GM12878 (cell line): ENCODE data around the gene CLK2.

ENCODE experiments used
- KDM1A ChIP-seq: fragments of 200-600 bp; sonication (generic); IDR thresholded peaks from 2 replicates; pipeline ENCODE4 v1.6.1; 2016; ENCODE audit warnings: borderline replicate concordance
- SREBF2 ChIP-seq: IDR thresholded peaks from 2 replicates; pipeline ENCODE4 v1.6.1; 2012; ENCODE audit warnings: mild to moderate bottlenecking, low read length
- TF ChIP-seq, protein P1 (sequence below), 3 experiments: IDR thresholded peaks in 2 of 3; conservative IDR thresholded peaks in 1 of 3; 2 replicates each; pipeline ENCODE4 v1.5.1; 2011; ENCODE audit warnings: low read depth in 3 of 3, low read length in 3 of 3, mild to moderate bottlenecking in 3 of 3, control low read depth in 2 of 3, moderate library complexity in 2 of 3, inconsistent platforms in 1 of 3, mixed read lengths in 1 of 3; ENCODE audit not compliant: control insufficient read depth in 2 of 3, insufficient read depth in 1 of 3; ENCODE audit errors: extremely low read depth in 1 of 3

DNA sequence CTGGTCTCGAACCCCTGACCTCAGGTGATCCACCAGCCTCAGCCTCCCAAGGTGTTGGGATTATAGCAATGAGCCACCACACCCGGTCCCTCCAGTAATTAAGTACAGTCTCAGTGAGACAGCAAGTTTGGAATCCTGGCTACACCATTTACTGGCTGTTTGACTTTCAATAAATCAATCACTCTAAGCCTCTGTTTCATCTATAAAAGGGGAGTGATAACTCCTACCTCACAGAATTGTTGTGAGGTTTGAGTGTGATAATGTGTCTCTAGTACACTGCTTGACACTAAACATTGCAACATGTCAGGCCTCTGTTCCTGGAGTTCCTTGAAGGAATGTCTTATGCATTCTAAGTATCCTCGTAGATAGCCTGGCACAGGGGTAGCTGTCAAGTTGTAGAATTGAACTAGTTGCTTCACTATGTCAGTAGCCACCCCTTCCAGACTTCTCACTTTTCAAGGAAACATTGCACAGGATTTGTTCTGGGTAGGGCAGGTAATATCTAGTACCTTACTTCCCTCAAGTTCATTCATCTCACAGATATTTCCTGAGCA is 30.4 kb downstream of the CLK2 start:
- TF ChIP-seq SREBF2 = no peak
- TF ChIP-seq, protein P1, sequence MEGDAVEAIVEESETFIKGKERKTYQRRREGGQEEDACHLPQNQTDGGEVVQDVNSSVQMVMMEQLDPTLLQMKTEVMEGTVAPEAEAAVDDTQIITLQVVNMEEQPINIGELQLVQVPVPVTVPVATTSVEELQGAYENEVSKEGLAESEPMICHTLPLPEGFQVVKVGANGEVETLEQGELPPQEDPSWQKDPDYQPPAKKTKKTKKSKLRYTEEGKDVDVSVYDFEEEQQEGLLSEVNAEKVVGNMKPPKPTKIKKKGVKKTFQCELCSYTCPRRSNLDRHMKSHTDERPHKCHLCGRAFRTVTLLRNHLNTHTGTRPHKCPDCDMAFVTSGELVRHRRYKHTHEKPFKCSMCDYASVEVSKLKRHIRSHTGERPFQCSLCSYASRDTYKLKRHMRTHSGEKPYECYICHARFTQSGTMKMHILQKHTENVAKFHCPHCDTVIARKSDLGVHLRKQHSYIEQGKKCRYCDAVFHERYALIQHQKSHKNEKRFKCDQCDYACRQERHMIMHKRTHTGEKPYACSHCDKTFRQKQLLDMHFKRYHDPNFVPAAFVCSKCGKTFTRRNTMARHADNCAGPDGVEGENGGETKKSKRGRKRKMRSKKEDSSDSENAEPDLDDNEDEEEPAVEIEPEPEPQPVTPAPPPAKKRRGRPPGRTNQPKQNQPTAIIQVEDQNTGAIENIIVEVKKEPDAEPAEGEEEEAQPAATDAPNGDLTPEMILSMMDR (IDR thresholded peaks at IDR 0.05 in 2 of 3, conservative IDR thresholded peaks at IDR 0.05 in 1 of 3; ENCODE audit: control insufficient read depth in 2 of 3, extremely low read depth in 1 of 3, insufficient read depth in 1 of 3, low read depth in 3 of 3, low read length in 3 of 3) = no peak
- TF ChIP-seq KDM1A = no peak
